Keratinocyte (primary cell): ENCODE results near the gene ZCCHC7. TPM values are rescaled to one million over a fixed set of nuclear protein-coding genes. Genes with fewer than 3 reads are reported as not detected.
A peak's percentile ranks its signal among the peaks of the same experiment; 100 is the strongest.

Experiments used
- DNase-seq: peaks from one replicate; pipeline ENCODE4 v3.0.0-alpha.2; 2011; ENCODE audit warnings: low read depth, missing footprints, low spot score
- FAIRE-seq: peaks from 2 replicates; lab custom pipeline; 2011; peaks lifted over from hg19 to GRCh38; lab: Jason Lieb, UNC
- H2AFZ ChIP-seq: 2 replicates; pipeline ENCODE4 v1.6.0; 2012; ENCODE audit warnings: low read length, control low read depth, inconsistent platforms; ENCODE audit not compliant: control insufficient read depth
- H3K27ac ChIP-seq: 2 replicates; pipeline ENCODE4 v1.5.1; 2011; ENCODE audit warnings: low read length; ENCODE audit not compliant: control insufficient read depth, insufficient read depth
- H3K27me3 ChIP-seq: 3 replicates; pipeline ENCODE4 v1.6.0; 2011; ENCODE audit warnings: low read length; ENCODE audit not compliant: control insufficient read depth, insufficient read depth; ENCODE audit errors: extremely low read depth
- H3K36me3 ChIP-seq, 2 experiments: 2 replicates in 1 of 2; 3 replicates in 1 of 2; pipeline ENCODE4 v1.5.1; 2011; ENCODE audit warnings: low read length in 2 of 2, mild to moderate bottlenecking in 1 of 2; ENCODE audit not compliant: control insufficient read depth in 2 of 2, insufficient read depth in 2 of 2; ENCODE audit errors: extremely low read depth in 1 of 2
- H3K4me1 ChIP-seq: 3 replicates; pipeline ENCODE4 v1.5.1; 2011; ENCODE audit warnings: low read length; ENCODE audit not compliant: control insufficient read depth, insufficient read depth; ENCODE audit errors: extremely low read depth
- H3K4me2 ChIP-seq: 3 replicates; pipeline ENCODE4 v1.6.0; 2011; ENCODE audit warnings: low read depth, low read length; ENCODE audit not compliant: control insufficient read depth, insufficient read depth; ENCODE audit errors: extremely low read depth
- H3K4me3 ChIP-seq, 3 experiments: fragments of 200-600 bp in 1 of 3; sonication (generic) in 1 of 3; 2 replicates in 2 of 3; 3 replicates in 1 of 3; pipeline ENCODE4 v1.5.1; 2011 to 2016; ENCODE audit warnings: low read length in 3 of 3, mild to moderate bottlenecking in 3 of 3, control low read depth in 2 of 3, inconsistent platforms in 1 of 3, low read depth in 1 of 3, mixed read lengths in 1 of 3, mixed run types in 1 of 3, moderate library complexity in 1 of 3; ENCODE audit not compliant: control insufficient read depth in 2 of 3, insufficient read depth in 2 of 3; ENCODE audit errors: extremely low read depth in 1 of 3
- H3K79me2 ChIP-seq: 2 replicates; pipeline ENCODE4 v1.6.0; 2012; ENCODE audit warnings: low read length; ENCODE audit not compliant: control insufficient read depth, insufficient read depth
- H3K9ac ChIP-seq: 3 replicates; pipeline ENCODE4 v1.6.0; 2011; ENCODE audit warnings: low read length; ENCODE audit not compliant: control insufficient read depth, insufficient read depth; ENCODE audit errors: extremely low read depth
- H3K9me1 ChIP-seq: 3 replicates; pipeline ENCODE4 v1.6.0; 2011; ENCODE audit warnings: low read length; ENCODE audit not compliant: control insufficient read depth, insufficient read depth; ENCODE audit errors: extremely low read depth
- H3K9me3 ChIP-seq: 2 replicates; pipeline ENCODE4 v1.5.1; 2012; ENCODE audit warnings: low read depth, low read length; ENCODE audit not compliant: control insufficient read depth
- H4K20me1 ChIP-seq: 3 replicates; pipeline ENCODE4 v1.6.0; 2011; ENCODE audit warnings: low read length; ENCODE audit not compliant: control insufficient read depth, insufficient read depth; ENCODE audit errors: extremely low read depth
- EZH2 ChIP-seq: IDR thresholded peaks from one replicate; pipeline ENCODE4 v1.6.1; 2012; ENCODE audit warnings: inconsistent platforms, mild to moderate bottlenecking, low read length, moderate library complexity
- dilution Hi-C: fragments of 300-500 bp; cut with MboI; formaldehyde crosslinking; loops from one replicate; pipeline ENCODE4 v1.7.0; 2020; ENCODE audit warnings: low sequenced_read_pairs; ENCODE audit not compliant: extremely low pct_ligation_motif_present
- polyA plus RNA-seq, 5 experiments: library from polyadenylated mRNA; depleted of rRNA in 3 of 5; stranded (reverse) in 3 of 5; stranded (forward) in 1 of 5; unstranded in 1 of 5; fragments of >200 nt; gene quantifications; 1 replicate in 1 of 5; 2 replicates in 3 of 5; 3 replicates in 1 of 5; pipeline versions ENCODE4 v1.2.1 to v1.2.3, GENCODE V29; 2011 to 2012; ENCODE audit warnings: missing spikeins in 2 of 5, low read depth in 1 of 5, low replicate concordance in 1 of 5
- TF ChIP-seq, protein P1 (sequence below), 3 experiments: IDR thresholded peaks in 1 of 3; conservative IDR thresholded peaks in 1 of 3; optimal IDR thresholded peaks in 1 of 3; 2 replicates in 2 of 3; 3 replicates in 1 of 3; pipeline versions ENCODE3 to v1.5.1; 2011; ENCODE audit warnings: low read length in 3 of 3, mild to moderate bottlenecking in 3 of 3, moderate library complexity in 2 of 3, control low read depth in 1 of 3, inconsistent platforms in 1 of 3; ENCODE audit not compliant: insufficient read depth in 2 of 3; ENCODE audit errors: extremely low read depth in 1 of 3

ZCCHC7 gene
- polyA plus RNA-seq, 1 donor (not counting 4 experiments of a cell fraction or from before 2014, with no cell fraction given), result 16.5 TPM

DNA sequence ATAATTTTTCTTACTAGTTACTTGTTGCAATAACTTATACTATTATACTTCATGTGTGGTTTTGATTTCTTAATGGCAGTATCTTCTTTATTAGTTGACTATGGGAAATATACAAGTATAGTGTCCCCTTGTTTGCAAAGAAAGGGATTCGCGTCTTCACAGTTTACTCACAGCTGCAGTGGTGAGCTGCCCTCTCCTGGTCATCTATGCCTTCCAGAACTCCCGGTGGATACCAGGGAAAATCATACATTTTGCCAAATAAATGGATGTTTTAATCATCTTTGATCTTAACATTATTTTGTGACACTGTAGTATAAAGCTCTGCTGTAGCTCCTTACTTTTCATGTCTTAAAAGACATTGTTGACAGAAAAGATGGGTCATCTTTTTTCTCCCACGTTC is 142.0 kb downstream of the ZCCHC7 start:
- Histone ChIP-seq H3K4me2 (no peak overlapping the region), H3K4me1 (no peaks in the 10 kb centered on the region), H3K4me3 (no peak overlapping the region), H3K79me2 (no peaks in the 10 kb centered on the region), H3K36me3 (no peaks in the 10 kb centered on the region), H4K20me1 (no peaks in the 10 kb centered on the region), H2AFZ (no peak overlapping the region), H3K9me3 (no peaks in the 10 kb centered on the region), H3K27ac (no peak overlapping the region), H3K9me1 (no peaks in the 10 kb centered on the region), H3K9ac (no peak overlapping the region), H3K27me3 (no peaks in the 10 kb centered on the region)
- FAIRE-seq (peak; percentile 9), DNase-seq (no peak)
- TF ChIP-seq, protein P1, sequence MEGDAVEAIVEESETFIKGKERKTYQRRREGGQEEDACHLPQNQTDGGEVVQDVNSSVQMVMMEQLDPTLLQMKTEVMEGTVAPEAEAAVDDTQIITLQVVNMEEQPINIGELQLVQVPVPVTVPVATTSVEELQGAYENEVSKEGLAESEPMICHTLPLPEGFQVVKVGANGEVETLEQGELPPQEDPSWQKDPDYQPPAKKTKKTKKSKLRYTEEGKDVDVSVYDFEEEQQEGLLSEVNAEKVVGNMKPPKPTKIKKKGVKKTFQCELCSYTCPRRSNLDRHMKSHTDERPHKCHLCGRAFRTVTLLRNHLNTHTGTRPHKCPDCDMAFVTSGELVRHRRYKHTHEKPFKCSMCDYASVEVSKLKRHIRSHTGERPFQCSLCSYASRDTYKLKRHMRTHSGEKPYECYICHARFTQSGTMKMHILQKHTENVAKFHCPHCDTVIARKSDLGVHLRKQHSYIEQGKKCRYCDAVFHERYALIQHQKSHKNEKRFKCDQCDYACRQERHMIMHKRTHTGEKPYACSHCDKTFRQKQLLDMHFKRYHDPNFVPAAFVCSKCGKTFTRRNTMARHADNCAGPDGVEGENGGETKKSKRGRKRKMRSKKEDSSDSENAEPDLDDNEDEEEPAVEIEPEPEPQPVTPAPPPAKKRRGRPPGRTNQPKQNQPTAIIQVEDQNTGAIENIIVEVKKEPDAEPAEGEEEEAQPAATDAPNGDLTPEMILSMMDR (optimal IDR thresholded peaks at IDR 0.05 in 1 of 3, IDR thresholded peaks at IDR 0.05 in 1 of 3, conservative IDR thresholded peaks at IDR 0.05 in 1 of 3; ENCODE audit: extremely low read depth in 1 of 3, insufficient read depth in 2 of 3, low read length in 3 of 3), result peak; percentile 13 to 59 (median 30)
- TF ChIP-seq EZH2, result no peak
- dilution Hi-C loops, result no loop called here

DNA sequence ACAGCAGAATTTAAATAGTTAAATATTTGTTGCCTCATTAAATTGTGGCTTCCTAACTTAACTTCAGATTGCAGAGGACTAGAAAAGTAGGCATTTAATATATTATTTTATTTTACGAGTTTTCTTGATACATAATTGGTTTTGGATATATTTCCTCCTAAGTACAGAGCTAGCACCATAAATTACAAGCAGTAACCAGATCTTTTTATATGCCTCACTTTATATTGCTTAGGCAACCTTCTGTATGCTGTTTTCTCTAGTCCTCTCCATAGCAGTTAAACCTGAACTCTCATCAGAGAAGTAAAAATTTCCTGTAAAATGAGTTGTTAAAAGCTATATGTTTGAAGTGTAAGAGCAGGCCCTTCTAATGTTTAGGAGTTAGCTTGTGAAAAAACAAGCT is 144.2 kb downstream of the ZCCHC7 start:
- no peaks in the 10 kb centered on the region for H3K79me2 ChIP-seq
- H2AFZ ChIP-seq, result no peak overlapping the region
- no peaks in the 10 kb centered on the region for H3K9me1 ChIP-seq
- H3K4me2 ChIP-seq, result no peak overlapping the region
- TF ChIP-seq EZH2, result no peak
- TF ChIP-seq, protein P1 (optimal IDR thresholded peaks at IDR 0.05 in 1 of 3, IDR thresholded peaks at IDR 0.05 in 1 of 3, conservative IDR thresholded peaks at IDR 0.05 in 1 of 3; ENCODE audit: extremely low read depth in 1 of 3, insufficient read depth in 2 of 3, low read length in 3 of 3), result no peak
- H3K27me3 ChIP-seq, result no peaks in the 10 kb centered on the region
- H4K20me1 ChIP-seq, result no peaks in the 10 kb centered on the region
- no peaks in the 10 kb centered on the region for H3K36me3 ChIP-seq
- FAIRE-seq (no peak), DNase-seq (no peak)
- no peaks in the 10 kb centered on the region for H3K4me1 ChIP-seq
- H3K9me3 ChIP-seq, result no peaks in the 10 kb centered on the region
- H3K4me3 ChIP-seq, result no peak overlapping the region
- dilution Hi-C loops, result no loop called here
- H3K9ac ChIP-seq, result no peak overlapping the region
- no peak overlapping the region for H3K27ac ChIP-seq
